Measurements from ENCODE around the gene RTCA. TPM values are rescaled to one million over a fixed set of nuclear protein-coding genes. Genes with fewer than 3 reads are reported as not detected.

RTCA gene
- total RNA-seq, 1 donor from 2014 or later: 41.3 TPM

DNA sequence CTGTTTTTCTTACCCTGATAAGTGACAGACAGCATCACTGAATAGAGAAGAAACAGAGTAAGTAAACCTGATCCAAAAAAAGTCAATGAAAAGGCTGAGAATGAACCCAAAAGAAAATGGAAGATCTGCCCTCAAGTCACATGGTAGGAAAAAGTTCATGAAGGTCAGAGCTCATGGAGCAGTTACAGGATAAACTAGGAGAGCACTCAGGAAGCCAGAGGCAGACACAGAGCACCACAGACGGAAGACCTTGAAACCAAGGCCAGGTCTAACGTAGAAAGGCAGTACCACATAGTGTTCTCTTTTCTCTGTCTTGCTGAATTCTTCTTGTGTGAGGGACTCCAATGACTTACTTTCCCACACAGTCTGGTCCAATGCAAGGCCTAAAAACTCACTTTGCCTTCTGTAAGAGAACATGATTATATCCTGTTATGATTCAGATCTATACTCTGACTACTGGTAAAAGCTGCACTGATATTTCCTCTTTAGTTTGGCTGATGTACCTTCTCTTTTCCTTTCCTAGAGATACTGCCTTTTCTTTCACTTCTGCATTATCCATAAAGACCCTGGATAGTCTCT, 40.8 kb downstream of the RTCA start:
- DNase-seq: no peak
- TF ChIP-seq CTCF (IDR thresholded peaks at IDR 0.05; ENCODE audit: borderline replicate concordance): no peak
- Histone ChIP-seq H3K9me3 (replicated peaks) (peaks cover 9% of the 10 kb centered on the region), H3K4me1 (no peaks in the 10 kb centered on the region), H3K27ac (replicated peaks) (no peak overlapping the region), H3K4me3 (no peak overlapping the region), H3K36me3 (no peaks in the 10 kb centered on the region), H3K27me3 (ENCODE audit: low read depth) (no peaks in the 10 kb centered on the region)
- intact Hi-C loops (cut with micrococcal nuclease): no loop called here

GRCh38 chr1:100308777-100309176, 42.8 kb downstream of the RTCA start:
- H3K4me3 ChIP-seq: no peak overlapping the region
- no peaks in the 10 kb centered on the region for H3K27me3 ChIP-seq (ENCODE audit: low read depth)
- H3K27ac ChIP-seq (replicated peaks): no peak overlapping the region
- H3K4me1 ChIP-seq: no peaks in the 10 kb centered on the region
- H3K9me3 ChIP-seq (replicated peaks): peaks cover 9% of the 10 kb centered on the region
- no peaks in the 10 kb centered on the region for H3K36me3 ChIP-seq
- intact Hi-C loops (cut with micrococcal nuclease): no loop called here
- no peak for DNase-seq
- TF ChIP-seq CTCF (IDR thresholded peaks at IDR 0.05; ENCODE audit: borderline replicate concordance): no peak

DNA sequence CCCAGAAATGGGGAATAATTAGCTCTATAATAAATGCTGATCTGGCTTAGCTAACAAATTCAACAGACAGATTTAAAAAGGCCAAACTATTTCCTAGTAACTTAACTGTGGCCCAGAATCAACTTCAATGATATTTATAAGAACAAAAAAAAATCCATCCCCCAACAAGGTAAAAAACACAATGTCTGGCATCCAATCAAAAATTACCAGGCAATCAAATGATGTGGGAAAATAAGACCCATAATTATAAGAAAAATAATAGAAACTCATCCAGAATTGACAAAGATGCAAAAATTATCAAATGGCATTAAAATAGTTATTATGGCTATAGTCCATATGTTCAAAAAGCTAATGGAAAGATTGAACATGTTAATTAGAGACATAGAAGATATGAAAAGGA, 43.8 kb downstream of the RTCA start:
- intact Hi-C loops (cut with micrococcal nuclease): no loop called here
- no peak for DNase-seq
- H3K27me3 ChIP-seq (ENCODE audit: low read depth): no peaks in the 10 kb centered on the region
- no peak overlapping the region for H3K4me3 ChIP-seq
- no peak overlapping the region for H3K27ac ChIP-seq (replicated peaks)
- no peaks in the 10 kb centered on the region for H3K4me1 ChIP-seq
- peaks cover 9% of the 10 kb centered on the region for H3K9me3 ChIP-seq (replicated peaks)
- no peak for TF ChIP-seq CTCF (IDR thresholded peaks at IDR 0.05; ENCODE audit: borderline replicate concordance)
- H3K36me3 ChIP-seq: no peaks in the 10 kb centered on the region

DNA sequence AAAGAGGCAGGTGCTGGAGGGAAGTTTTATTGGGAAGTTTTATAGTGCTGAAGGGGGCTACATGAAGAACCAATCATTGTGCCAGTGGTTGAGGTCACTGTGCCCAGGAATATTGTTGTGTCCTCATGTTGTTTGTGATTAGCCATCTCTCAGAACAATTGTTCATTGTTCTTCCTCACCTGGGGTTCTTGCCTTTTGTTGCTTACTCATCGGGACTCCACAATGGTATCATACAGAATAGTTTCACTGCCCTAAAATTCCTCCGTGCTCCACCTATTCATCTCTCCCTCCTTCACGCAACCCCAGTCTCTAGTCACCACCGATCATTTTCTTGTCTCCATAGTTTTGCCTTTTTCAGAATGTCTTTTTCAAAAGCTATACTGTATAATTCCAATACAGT, 47.4 kb downstream of the RTCA start:
- Histone ChIP-seq H3K9me3 (replicated peaks) (peaks cover 26% of the 10 kb centered on the region), H3K27me3 (ENCODE audit: low read depth) (no peaks in the 10 kb centered on the region), H3K4me1 (no peaks in the 10 kb centered on the region), H3K36me3 (no peaks in the 10 kb centered on the region), H3K27ac (replicated peaks) (no peak overlapping the region), H3K4me3 (no peak overlapping the region)
- no peak for DNase-seq
- intact Hi-C loops (cut with micrococcal nuclease): no loop called here
- TF ChIP-seq CTCF (IDR thresholded peaks at IDR 0.05; ENCODE audit: borderline replicate concordance): no peak

DNA sequence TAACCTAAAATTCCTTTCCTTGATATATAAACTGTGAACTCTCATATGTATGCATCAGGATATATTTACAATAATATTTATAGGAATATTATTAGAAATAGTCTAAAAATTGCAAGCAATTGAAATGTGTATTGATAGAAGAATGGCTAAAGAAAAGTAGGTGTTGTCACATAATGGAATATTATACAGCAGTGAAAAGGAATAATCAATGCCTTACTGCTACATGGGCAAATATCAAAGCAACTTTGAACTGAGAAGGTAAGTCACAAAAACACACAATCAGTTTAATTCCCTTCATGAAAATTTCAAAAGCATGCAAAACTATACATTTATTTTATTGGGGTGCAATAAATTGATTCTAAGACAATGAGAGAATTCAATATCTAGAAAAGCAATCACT, 50.6 kb downstream of the RTCA start:
- intact Hi-C loops (cut with micrococcal nuclease): no loop called here
- Histone ChIP-seq H3K9me3 (replicated peaks) (peaks cover 39% of the 10 kb centered on the region), H3K4me3 (no peak overlapping the region), H3K27ac (replicated peaks) (no peak overlapping the region), H3K4me1 (no peaks in the 10 kb centered on the region), H3K27me3 (ENCODE audit: low read depth) (no peaks in the 10 kb centered on the region), H3K36me3 (no peaks in the 10 kb centered on the region)
- TF ChIP-seq CTCF (IDR thresholded peaks at IDR 0.05; ENCODE audit: borderline replicate concordance): no peak
- no peak for DNase-seq
